Lower leg skin (tissue), 3 donors: Measurements from ENCODE around the gene CYBA.

Experiments
- POLR2A ChIP-seq, 2 donors: fragments of 450-650 bp; IDR thresholded peaks; one replicate each; pipeline ENCODE4 v1.6.1; 2016 to 2017; ENCODE audit warnings: antibody characterized with exemption in 2 of 2, mild to moderate bottlenecking in 1 of 2, moderate library complexity in 1 of 2
- TF ChIP-seq, protein P1 (sequence below), 3 donors: fragments of 450-650 bp; IDR thresholded peaks; one replicate each; pipeline ENCODE4 v1.5.1; 2016; ENCODE audit warnings: antibody characterized with exemption in 3 of 3, mild to moderate bottlenecking in 3 of 3, moderate library complexity in 2 of 3

- TF ChIP-seq, protein P1, sequence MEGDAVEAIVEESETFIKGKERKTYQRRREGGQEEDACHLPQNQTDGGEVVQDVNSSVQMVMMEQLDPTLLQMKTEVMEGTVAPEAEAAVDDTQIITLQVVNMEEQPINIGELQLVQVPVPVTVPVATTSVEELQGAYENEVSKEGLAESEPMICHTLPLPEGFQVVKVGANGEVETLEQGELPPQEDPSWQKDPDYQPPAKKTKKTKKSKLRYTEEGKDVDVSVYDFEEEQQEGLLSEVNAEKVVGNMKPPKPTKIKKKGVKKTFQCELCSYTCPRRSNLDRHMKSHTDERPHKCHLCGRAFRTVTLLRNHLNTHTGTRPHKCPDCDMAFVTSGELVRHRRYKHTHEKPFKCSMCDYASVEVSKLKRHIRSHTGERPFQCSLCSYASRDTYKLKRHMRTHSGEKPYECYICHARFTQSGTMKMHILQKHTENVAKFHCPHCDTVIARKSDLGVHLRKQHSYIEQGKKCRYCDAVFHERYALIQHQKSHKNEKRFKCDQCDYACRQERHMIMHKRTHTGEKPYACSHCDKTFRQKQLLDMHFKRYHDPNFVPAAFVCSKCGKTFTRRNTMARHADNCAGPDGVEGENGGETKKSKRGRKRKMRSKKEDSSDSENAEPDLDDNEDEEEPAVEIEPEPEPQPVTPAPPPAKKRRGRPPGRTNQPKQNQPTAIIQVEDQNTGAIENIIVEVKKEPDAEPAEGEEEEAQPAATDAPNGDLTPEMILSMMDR (IDR thresholded peaks at IDR 0.05), result no peak
- no peak for TF ChIP-seq POLR2A (IDR thresholded peaks at IDR 0.05)
These were observed 28.0 kb downstream of the CYBA start for GRCh38 chr16:88622866-88623265.
